HG03175 (cell line): ENCODE measurements around the gene ZFP91.

ENCODE experiments used
- ATAC-seq: cut with Tn5 transposase; IDR thresholded peaks from one replicate; pipeline ENCODE4 v1.9.1; 2021; ENCODE audit warnings: mild to moderate bottlenecking, moderate library complexity; ENCODE audit not compliant: unreplicated experiment

ZFP91 gene

GRCh38 chr11:58658623-58659022 is 79.8 kb downstream of the ZFP91 start:
- no peak for ATAC-seq

GRCh38 chr11:58659404-58659803 is 80.5 kb downstream of the ZFP91 start:
- ATAC-seq, result no peak

DNA sequence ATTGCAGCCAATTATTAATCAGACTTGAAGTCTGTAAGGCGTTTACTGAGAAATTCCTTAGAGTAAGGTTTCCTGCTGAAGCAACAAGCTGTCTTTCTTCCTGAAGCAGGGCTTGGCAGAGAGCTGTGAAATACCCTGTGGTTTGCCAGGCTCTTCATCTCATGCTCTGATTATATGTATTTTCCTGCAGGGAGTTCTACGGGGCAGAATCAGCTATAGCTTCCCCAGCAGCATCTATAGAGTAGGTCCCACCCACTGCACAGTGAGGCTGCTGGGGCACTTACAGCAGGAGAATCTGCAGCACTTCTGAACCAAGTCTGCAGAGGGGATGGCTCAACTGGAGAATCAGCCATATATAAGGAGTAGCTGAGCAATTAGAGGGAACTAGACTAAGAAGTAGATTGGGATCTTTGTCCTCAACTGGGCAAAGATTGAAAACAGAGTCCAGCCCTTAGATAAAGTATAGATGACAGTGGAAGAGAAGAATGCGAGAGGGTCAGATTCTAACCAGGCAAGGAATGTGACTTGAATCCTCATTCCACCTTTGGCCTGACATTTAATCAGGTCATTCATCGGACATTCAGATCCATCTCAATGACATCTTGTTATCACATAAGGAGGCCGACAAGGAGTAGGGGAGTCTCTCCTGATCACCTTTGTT is 81.2 kb downstream of the ZFP91 start:
- no peak for ATAC-seq
